ENCODE data around the gene ERCC8.
"Not testable (repeated sequence)": the region's sequence is repeated elsewhere in the genome, so short reads cannot be mapped to it uniquely, and the experiment has no call there.

The ERCC8 gene

GRCh38 chr5:60944904-60945812 lies at the start of gene ERCC8, which contains the start of gene NDUFAF2:
TSS of gene ERCC8 (minus strand) at chr5:60945070. CDS start at chr5:60945008, 62 bp downstream.
TSS of gene NDUFAF2 (plus strand) at chr5:60945205. CDS start at chr5:60945256, 51 bp downstream.
- no peak for TF ChIP-seq JUND (IDR thresholded peaks at IDR 0.05; ENCODE audit: low read depth)
- in situ Hi-C loops (cut with HindIII; ENCODE audit: low pct_unique_long_range_greater_than_20kb, low sequenced_read_pairs), result no loop called here
- DNase-seq (ENCODE audit: low read depth in 1 of 2, low spot score in 1 of 2), result peak; percentile 94 to 97

GRCh38 chr5:60993875-60994571 lies 49.2 kb upstream of the ERCC8 start:
- in situ Hi-C loops (cut with HindIII; ENCODE audit: low pct_unique_long_range_greater_than_20kb, low sequenced_read_pairs), result no loop called here
- no peak for TF ChIP-seq JUND (IDR thresholded peaks at IDR 0.05; ENCODE audit: low read depth)
- no peak for DNase-seq (ENCODE audit: low read depth in 1 of 2, low spot score in 1 of 2)

- no peak for DNase-seq (ENCODE audit: low read depth in 1 of 2, low spot score in 1 of 2)
- TF ChIP-seq JUND (IDR thresholded peaks at IDR 0.05; ENCODE audit: low read depth), result no peak
- in situ Hi-C loops (cut with HindIII; ENCODE audit: low pct_unique_long_range_greater_than_20kb, low sequenced_read_pairs), result no loop called here
Observed at GRCh38 chr5:60993425-60993824, 48.6 kb upstream of the ERCC8 start.

GRCh38 chr5:60992871-60993270 lies 48.0 kb upstream of the ERCC8 start:
- no peak for TF ChIP-seq JUND (IDR thresholded peaks at IDR 0.05; ENCODE audit: low read depth)
- DNase-seq (ENCODE audit: low read depth in 1 of 2, low spot score in 1 of 2), result no peak
- in situ Hi-C loops (cut with HindIII; ENCODE audit: low pct_unique_long_range_greater_than_20kb, low sequenced_read_pairs), result no loop called here

GRCh38 chr5:60989790-60990189 lies 44.9 kb upstream of the ERCC8 start:
- no peak for DNase-seq (ENCODE audit: low read depth in 1 of 2, low spot score in 1 of 2)
- TF ChIP-seq JUND (IDR thresholded peaks at IDR 0.05; ENCODE audit: low read depth), result no peak
- in situ Hi-C loops (cut with HindIII; ENCODE audit: low pct_unique_long_range_greater_than_20kb, low sequenced_read_pairs), result no loop called here

- in situ Hi-C loops (cut with HindIII; ENCODE audit: low pct_unique_long_range_greater_than_20kb, low sequenced_read_pairs); DNase-seq (ENCODE audit: low read depth in 1 of 2, low spot score in 1 of 2): not testable (repeated sequence)
Observed at GRCh38 chr5:60982127-60982526, 37.3 kb upstream of the ERCC8 start.

GRCh38 chr5:60980511-60980910 lies 35.6 kb upstream of the ERCC8 start:
- no peak for DNase-seq (ENCODE audit: low read depth in 1 of 2, low spot score in 1 of 2)
- no peak for TF ChIP-seq JUND (IDR thresholded peaks at IDR 0.05; ENCODE audit: low read depth)
- in situ Hi-C loops (cut with HindIII; ENCODE audit: low pct_unique_long_range_greater_than_20kb, low sequenced_read_pairs), result no loop called here

- TF ChIP-seq JUND (IDR thresholded peaks at IDR 0.05; ENCODE audit: low read depth), result no peak
- in situ Hi-C loops (cut with HindIII; ENCODE audit: low pct_unique_long_range_greater_than_20kb, low sequenced_read_pairs), result no loop called here
- DNase-seq (ENCODE audit: low read depth in 1 of 2, low spot score in 1 of 2), result no peak
Observed at GRCh38 chr5:60978968-60979367, 34.1 kb upstream of the ERCC8 start.

- in situ Hi-C loops (cut with HindIII; ENCODE audit: low pct_unique_long_range_greater_than_20kb, low sequenced_read_pairs), result no loop called here
- TF ChIP-seq JUND (IDR thresholded peaks at IDR 0.05; ENCODE audit: low read depth), result no peak
- no peak for DNase-seq (ENCODE audit: low read depth in 1 of 2, low spot score in 1 of 2)
Observed at GRCh38 chr5:60977956-60978737, 33.3 kb upstream of the ERCC8 start.

- no peak for DNase-seq (ENCODE audit: low read depth in 1 of 2, low spot score in 1 of 2)
- in situ Hi-C loops (cut with HindIII; ENCODE audit: low pct_unique_long_range_greater_than_20kb, low sequenced_read_pairs), result no loop called here
- TF ChIP-seq JUND (IDR thresholded peaks at IDR 0.05; ENCODE audit: low read depth), result no peak
Observed at GRCh38 chr5:60972231-60972630, 27.4 kb upstream of the ERCC8 start.

GRCh38 chr5:60961685-60962084 lies 16.8 kb upstream of the ERCC8 start:
- in situ Hi-C loops (cut with HindIII; ENCODE audit: low pct_unique_long_range_greater_than_20kb, low sequenced_read_pairs), result no loop called here
- no peak for TF ChIP-seq JUND (IDR thresholded peaks at IDR 0.05; ENCODE audit: low read depth)
- no peak for DNase-seq (ENCODE audit: low read depth in 1 of 2, low spot score in 1 of 2)

GRCh38 chr5:60960591-60960990 lies 15.7 kb upstream of the ERCC8 start:
- DNase-seq (ENCODE audit: low read depth in 1 of 2, low spot score in 1 of 2), result no peak
- in situ Hi-C loops (cut with HindIII; ENCODE audit: low pct_unique_long_range_greater_than_20kb, low sequenced_read_pairs), result no loop called here
- no peak for TF ChIP-seq JUND (IDR thresholded peaks at IDR 0.05; ENCODE audit: low read depth)

Measured in T47D (cell line).